Thymus (tissue), 11 donors: Measurements from ENCODE around the gene ST6GALNAC6. TPM values are rescaled to one million over a fixed set of nuclear protein-coding genes. Genes with fewer than 3 reads are reported as not detected.

Experiments used
- DNase-seq, 9 donors: peaks; one replicate each; pipeline ENCODE4 v3.0.0-alpha.2; 2013; ENCODE audit warnings: low spot score in 9 of 9, low read depth in 6 of 9, missing footprints in 1 of 9
- H3K27ac ChIP-seq, 2 donors: one replicate each; pipeline ENCODE4 v1.5.1; 2013; ENCODE audit warnings: control low read depth in 1 of 2, low read depth in 1 of 2, low read length in 1 of 2, mild to moderate bottlenecking in 1 of 2, moderate library complexity in 1 of 2
- H3K27me3 ChIP-seq, 2 donors: one replicate each; pipeline ENCODE4 v1.5.1; 2013; ENCODE audit warnings: low read length in 1 of 2; ENCODE audit not compliant: control insufficient read depth in 2 of 2, insufficient read depth in 1 of 2
- H3K36me3 ChIP-seq, 2 donors: one replicate each; pipeline ENCODE4 v1.5.1; 2013; ENCODE audit warnings: low read length in 1 of 2, mild to moderate bottlenecking in 1 of 2, moderate library complexity in 1 of 2; ENCODE audit not compliant: control insufficient read depth in 2 of 2, insufficient read depth in 2 of 2
- H3K4me1 ChIP-seq, 2 donors: one replicate each; pipeline ENCODE4 v1.5.1; 2013; ENCODE audit warnings: low read length in 2 of 2; ENCODE audit not compliant: control insufficient read depth in 2 of 2, insufficient read depth in 2 of 2
- H3K4me3 ChIP-seq, 2 donors: one replicate each; pipeline ENCODE4 v1.5.1; 2013; ENCODE audit warnings: low read length in 2 of 2, control low read depth in 1 of 2, mild to moderate bottlenecking in 1 of 2
- H3K9me3 ChIP-seq, 2 donors: one replicate each; pipeline ENCODE4 v1.5.1; 2013; ENCODE audit warnings: low read length in 1 of 2, mild to moderate bottlenecking in 1 of 2; ENCODE audit not compliant: control insufficient read depth in 2 of 2, insufficient read depth in 1 of 2
- WGBS: extraction: QIAGEN DNeasy Blood & Tissue Kit; methylation state at CpG from one replicate; pipeline ENCODE4 v1.1.7; 2013; 5-methylcytosine and 5-hydroxymethylcytosine counted together
- polyA plus RNA-seq: library from polyadenylated mRNA; stranded (reverse); fragments of 200-250 nt; gene quantifications from one replicate; pipeline ENCODE4 v1.2.3, GENCODE V29; 2013
- total RNA-seq: library from RNA; stranded (reverse); fragments of 120-200 nt; gene quantifications from one replicate; pipeline ENCODE4 v1.2.4, GENCODE V29; 2013
- donor health status: healthy.

ST6GALNAC6 gene
- total and polyA plus RNA-seq, 2 donors: 16.2 to 42.8 TPM

GRCh38 chr9:127867356-127868277, 31.8 kb downstream of the ST6GALNAC6 start:
- WGBS: 94% methylated on average over 30 of the region's 30 CpGs
- Histone ChIP-seq H3K9me3 (peaks cover 0 to 1% of the 10 kb centered on the region in 2 donors), H3K4me3 (no peak overlapping the region), H3K4me1 (peaks cover 10 to 27% of the 10 kb centered on the region in 2 donors), H3K27me3 (no peaks in the 10 kb centered on the region), H3K27ac (no peak overlapping the region), H3K36me3 (no peaks in the 10 kb centered on the region)
- DNase-seq: no peak

GRCh38 chr9:127866535-127866934, 32.9 kb downstream of the ST6GALNAC6 start:
- H3K27me3 ChIP-seq: no peaks in the 10 kb centered on the region
- no peak overlapping the region for H3K4me3 ChIP-seq
- WGBS: 97% methylated on average over 13 of the region's 13 CpGs
- H3K36me3 ChIP-seq: no peaks in the 10 kb centered on the region
- peaks cover 16 to 38% of the 10 kb centered on the region in 2 donors for H3K4me1 ChIP-seq
- no peak overlapping the region for H3K27ac ChIP-seq
- no peak for DNase-seq
- H3K9me3 ChIP-seq: peaks cover 0 to 1% of the 10 kb centered on the region in 2 donors

GRCh38 chr9:127865645-127866464, 33.5 kb downstream of the ST6GALNAC6 start:
- Histone ChIP-seq H3K4me3 (no peak overlapping the region), H3K4me1 (peaks cover 16 to 41% of the 10 kb centered on the region in 2 donors), H3K36me3 (no peaks in the 10 kb centered on the region), H3K27me3 (no peaks in the 10 kb centered on the region), H3K27ac (peak overlapping the region; percentile 11 to 53), H3K9me3 (peaks cover 0 to 1% of the 10 kb centered on the region in 2 donors)
- DNase-seq: peak in 3 of 9 donors; percentile 32 to 70 (median 40)
- WGBS: 60% methylated on average over 19 of the region's 19 CpGs

DNA sequence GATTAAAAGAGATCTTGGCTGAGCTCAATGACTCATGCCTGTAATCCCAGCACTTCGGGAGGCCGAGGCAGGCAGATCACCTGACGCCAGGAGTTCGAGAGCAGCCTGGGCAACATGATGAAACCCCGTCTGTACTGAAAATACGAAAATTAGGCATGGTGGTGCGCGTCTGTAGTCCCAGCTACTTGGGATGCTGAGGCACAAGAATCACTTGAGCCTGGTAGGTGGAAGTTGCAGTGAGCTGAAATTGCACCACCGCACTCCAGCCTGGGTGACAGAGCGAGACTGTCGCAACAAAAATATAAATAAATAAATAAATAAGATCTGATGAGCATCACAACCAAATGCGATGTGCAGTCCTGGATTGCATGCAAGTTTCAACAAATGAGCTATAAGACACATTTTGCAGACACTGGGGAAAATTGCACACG, 36.2 kb downstream of the ST6GALNAC6 start:
- 96% methylated on average over 13 of the region's 13 CpGs for WGBS
- Histone ChIP-seq H3K4me3 (no peak overlapping the region), H3K36me3 (no peaks in the 10 kb centered on the region), H3K4me1 (peaks cover 16 to 41% of the 10 kb centered on the region in 2 donors), H3K27me3 (no peaks in the 10 kb centered on the region), H3K9me3 (peaks cover 0 to 1% of the 10 kb centered on the region in 2 donors), H3K27ac (no peak overlapping the region)
- DNase-seq: no peak

DNA sequence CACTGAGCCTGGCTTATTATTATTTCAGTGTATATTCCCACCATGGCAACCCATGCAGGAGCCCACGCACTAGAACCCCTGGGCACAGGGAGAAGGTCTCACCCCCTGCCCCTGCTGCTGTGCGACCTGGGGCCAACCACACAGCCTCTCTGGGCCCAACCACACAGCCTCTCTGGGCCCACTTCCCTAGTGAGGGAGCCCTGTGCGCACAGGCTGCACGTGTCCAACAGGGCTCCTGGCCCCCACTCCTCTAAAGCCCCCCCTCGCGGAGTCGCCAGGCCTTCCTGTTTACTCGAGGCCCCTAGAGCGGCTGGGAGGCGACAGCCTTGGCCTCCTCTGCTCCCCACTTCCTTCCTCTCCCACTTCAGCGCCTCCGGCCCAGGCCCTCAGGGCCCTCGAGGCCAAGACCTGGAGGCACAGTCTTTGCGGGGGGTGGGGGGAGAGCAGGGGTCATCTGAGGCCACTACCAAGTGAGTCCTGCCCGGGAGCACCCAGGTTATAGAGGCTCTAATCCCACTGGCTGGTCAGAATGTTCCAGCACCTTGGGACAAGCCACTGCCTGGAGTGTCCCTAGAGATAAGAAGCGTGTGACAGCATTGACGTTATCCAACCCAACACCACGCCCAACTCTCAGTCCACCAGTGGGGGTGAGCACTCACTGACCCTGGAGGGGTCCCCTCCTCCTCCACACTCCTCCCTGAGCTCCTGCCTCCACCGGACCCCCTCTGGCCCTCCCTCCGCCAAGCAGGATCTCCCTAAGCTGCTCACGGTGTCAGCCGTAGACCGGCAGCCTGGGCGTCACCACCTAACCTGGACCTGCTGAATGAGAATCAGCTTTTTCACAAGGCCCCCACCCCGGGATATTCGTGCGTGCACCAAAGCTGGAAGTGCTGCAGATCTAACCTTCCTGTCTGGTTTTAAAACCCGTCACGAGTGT, 37.1 kb downstream of the ST6GALNAC6 start:
- Histone ChIP-seq H3K36me3 (no peaks in the 10 kb centered on the region), H3K4me3 (no peak overlapping the region), H3K9me3 (peaks cover 0 to 1% of the 10 kb centered on the region in 2 donors), H3K27me3 (no peaks in the 10 kb centered on the region), H3K4me1 (peaks cover 16 to 50% of the 10 kb centered on the region in 2 donors), H3K27ac (peak overlapping the region; percentile 33 to 36)
- 36% methylated on average over 29 of the region's 29 CpGs for WGBS
- peak in 4 of 9 donors; percentile 37 to 67 (median 44) for DNase-seq

GRCh38 chr9:127860779-127861178, 38.6 kb downstream of the ST6GALNAC6 start:
- Histone ChIP-seq H3K9me3 (peaks cover 0 to 1% of the 10 kb centered on the region in 2 donors), H3K27me3 (no peaks in the 10 kb centered on the region), H3K4me3 (no peak overlapping the region), H3K36me3 (no peaks in the 10 kb centered on the region), H3K27ac (no peak overlapping the region), H3K4me1 (peaks cover 14 to 43% of the 10 kb centered on the region in 2 donors)
- WGBS: 96% methylated on average over 11 of the region's 11 CpGs
- no peak for DNase-seq

DNA sequence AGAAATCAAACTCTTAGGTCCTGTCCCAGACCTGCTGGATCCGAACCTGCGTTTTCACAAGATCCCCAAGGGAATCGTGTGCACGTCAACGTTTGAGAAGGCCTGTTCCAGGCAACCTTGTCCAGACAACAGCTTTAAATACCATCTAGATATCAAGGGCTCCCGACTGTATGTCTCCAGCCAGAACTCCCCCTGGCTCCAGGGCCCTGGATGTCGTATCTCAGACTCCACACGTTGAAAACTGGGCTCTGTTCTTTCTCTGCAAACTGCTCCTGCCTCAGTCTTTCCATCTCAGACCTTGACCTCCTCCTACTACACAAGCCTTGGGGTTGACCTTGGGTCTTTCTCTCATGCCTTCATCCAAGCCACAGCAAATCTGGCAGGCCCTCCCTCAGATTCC, 39.1 kb downstream of the ST6GALNAC6 start:
- no peaks in the 10 kb centered on the region for H3K36me3 ChIP-seq
- peaks cover 0 to 1% of the 10 kb centered on the region in 2 donors for H3K9me3 ChIP-seq
- H3K27me3 ChIP-seq: no peaks in the 10 kb centered on the region
- H3K4me3 ChIP-seq: no peak overlapping the region
- WGBS: 92% methylated on average over 8 of the region's 8 CpGs
- DNase-seq: no peak
- no peak overlapping the region for H3K27ac ChIP-seq
- H3K4me1 ChIP-seq: peaks cover 9 to 37% of the 10 kb centered on the region in 2 donors

GRCh38 chr9:127858041-127858512, 41.3 kb downstream of the ST6GALNAC6 start:
- 48% methylated on average over 12 of the region's 12 CpGs for WGBS
- no peaks in the 10 kb centered on the region for H3K36me3 ChIP-seq
- H3K27me3 ChIP-seq: no peaks in the 10 kb centered on the region
- no peaks in the 10 kb centered on the region for H3K9me3 ChIP-seq
- H3K27ac ChIP-seq: no peak overlapping the region
- H3K4me1 ChIP-seq: peaks cover 19 to 47% of the 10 kb centered on the region in 2 donors
- H3K4me3 ChIP-seq: no peak overlapping the region
- no peak for DNase-seq
